ENCODE measurements around the gene GSN. TPM values are rescaled to one million over a fixed set of nuclear protein-coding genes. Genes with fewer than 3 reads are reported as not detected.

GSN gene
- total RNA-seq, 1 experiment from 2014 or later: 162 TPM

DNA sequence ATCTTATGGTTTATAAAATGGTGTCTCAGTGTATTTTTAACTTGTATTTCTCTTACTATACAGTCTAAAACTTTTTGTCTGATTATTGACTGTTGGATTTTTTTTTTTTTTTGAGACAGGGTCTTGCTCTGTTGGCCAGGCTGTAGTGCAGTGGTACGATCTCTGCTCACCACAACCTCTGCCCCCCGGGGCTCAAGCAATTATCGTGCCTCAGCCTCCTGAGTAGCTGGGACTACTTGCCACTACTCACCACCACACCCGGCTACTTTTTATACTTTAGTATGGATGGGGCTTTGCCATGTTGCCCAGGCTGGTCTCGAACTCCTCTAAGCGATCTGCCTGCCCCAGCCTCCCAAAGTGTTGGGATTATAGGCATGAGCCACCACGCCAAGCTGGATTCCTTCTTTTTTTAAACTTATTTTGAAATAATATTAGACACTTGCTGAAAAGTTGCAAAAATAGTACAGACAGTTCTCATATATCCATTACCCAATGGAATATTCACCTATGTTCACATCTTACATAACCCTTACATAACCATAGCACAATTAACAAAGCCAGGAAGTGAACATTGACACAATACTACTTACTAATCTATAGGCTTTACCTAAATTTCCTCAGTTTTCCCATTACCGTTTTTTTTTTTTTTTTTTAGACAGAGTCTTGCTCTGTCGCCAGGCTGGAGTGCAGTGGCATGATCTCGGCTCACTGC is 54.9 kb downstream of the GSN start:
- no peak for DNase-seq (ENCODE audit: low spot score)

DNA sequence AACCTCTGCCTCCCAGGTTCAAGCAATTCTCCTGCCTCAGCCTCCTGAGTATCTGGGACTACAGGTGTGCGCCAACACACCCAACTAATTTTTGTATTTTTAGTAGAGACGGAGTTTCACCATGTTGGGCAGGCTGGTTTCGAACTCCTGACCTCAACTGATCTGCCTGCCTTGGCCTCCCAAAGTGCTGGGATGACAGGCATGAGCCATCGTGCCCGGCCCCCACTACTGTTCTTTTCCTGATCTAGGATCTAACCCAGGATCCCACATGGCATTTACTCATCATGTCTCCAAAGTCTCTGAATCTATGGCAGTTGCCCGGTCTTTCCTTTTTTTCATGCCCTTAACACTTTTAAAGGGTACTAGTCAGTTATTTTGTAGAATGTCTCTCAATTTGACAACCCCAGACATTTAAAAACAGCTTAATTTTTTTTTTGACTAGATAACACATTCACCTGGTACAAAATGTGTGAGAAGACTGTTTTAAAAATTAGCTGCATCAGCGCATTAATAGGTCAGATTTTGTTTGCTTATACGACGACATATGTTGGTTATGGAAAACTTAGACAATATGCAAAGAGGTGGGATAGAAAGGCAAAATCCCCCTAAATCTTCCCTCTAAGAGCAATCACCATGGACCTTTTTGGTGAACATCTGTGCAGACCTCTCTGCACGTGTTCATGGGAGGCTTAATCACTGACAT is 55.6 kb downstream of the GSN start:
- DNase-seq (ENCODE audit: low spot score): no peak

DNA sequence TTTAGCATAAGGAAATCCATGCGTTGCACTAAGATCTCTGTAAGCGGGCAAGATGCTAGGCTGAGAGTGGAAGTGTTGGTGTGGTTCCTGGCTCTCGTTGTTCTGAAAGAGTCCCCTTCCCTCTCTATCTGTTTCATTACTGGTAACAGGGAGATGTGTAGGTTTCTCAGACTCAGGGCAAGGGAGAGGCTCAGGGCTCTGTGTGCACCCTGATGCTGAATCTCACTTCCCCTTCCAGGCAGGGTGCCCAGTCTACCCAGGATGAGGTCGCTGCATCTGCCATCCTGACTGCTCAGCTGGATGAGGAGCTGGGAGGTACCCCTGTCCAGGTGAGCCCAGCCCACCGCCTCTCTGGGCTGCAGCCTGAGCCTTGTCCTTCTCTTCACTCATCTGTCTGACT is 56.4 kb downstream of the GSN start:
- no peak for DNase-seq (ENCODE audit: low spot score)

DNA sequence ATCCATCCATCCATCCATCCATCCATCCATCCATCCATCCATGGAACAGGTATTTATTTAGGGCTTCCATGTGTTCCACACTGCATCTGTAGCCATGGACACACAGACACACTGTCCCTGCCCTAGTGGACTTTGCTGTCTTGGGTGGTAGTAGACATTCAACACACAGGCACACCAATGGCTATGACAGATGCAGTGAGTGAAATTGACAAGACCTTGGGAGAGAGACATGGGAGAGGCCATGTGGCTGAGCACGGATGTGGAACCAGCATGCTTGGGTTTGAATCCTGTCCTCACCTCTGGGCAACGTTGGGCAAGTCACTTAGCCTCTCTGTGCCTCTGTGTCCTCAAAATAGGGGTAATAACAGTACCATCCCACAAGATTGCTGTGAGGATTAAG is 56.8 kb downstream of the GSN start:
- DNase-seq (ENCODE audit: low spot score): no peak

DNA sequence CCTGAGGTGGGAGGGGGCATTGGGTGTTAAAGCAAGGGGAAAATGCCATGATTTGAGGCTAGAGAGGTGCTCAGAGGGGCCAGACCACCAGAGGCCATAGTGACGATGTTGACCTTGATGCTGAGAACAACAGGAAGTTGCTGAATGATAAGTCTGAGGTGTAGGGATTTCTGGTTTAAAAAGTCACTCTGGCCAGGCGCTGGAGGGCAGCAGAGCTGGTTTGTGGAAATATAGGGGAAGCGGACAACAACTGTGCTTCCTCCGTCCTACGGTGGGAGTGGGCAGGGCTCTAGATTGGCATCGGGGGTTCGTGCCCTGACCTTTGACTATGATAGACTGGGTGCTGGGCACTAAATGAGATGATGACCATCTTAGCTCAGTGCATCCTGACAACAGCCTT is 57.4 kb downstream of the GSN start:
- DNase-seq (ENCODE audit: low spot score): no peak

DNA sequence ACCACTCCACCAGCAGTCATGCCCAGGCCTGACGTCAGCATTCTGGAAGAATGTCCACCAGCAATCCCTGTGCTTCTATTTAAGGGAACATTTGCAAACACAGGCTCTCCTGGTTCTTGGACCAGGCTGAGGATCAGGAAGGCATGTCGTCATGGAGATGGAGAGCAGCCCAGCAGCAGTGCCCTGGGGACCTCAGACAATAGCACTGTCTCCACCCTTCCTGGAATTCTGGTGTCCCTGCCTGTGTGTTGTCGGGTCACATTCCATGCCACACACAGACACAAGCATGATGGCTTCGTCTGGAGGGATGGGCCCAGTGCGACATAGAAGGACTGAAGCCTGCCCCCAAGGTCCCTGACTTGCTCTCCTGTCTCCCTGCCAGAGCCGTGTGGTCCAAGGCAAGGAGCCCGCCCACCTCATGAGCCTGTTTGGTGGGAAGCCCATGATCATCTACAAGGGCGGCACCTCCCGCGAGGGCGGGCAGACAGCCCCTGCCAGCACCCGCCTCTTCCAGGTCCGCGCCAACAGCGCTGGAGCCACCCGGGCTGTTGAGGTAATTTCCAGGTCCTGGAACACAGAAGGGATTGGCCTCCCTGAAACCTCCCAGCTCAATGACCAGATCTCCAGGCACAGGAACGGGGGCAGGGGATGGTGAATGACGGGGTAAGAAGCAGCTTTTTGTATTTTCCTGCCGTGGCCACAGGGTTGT is 58.3 kb downstream of the GSN start:
- no peak for DNase-seq (ENCODE audit: low spot score)

DNA sequence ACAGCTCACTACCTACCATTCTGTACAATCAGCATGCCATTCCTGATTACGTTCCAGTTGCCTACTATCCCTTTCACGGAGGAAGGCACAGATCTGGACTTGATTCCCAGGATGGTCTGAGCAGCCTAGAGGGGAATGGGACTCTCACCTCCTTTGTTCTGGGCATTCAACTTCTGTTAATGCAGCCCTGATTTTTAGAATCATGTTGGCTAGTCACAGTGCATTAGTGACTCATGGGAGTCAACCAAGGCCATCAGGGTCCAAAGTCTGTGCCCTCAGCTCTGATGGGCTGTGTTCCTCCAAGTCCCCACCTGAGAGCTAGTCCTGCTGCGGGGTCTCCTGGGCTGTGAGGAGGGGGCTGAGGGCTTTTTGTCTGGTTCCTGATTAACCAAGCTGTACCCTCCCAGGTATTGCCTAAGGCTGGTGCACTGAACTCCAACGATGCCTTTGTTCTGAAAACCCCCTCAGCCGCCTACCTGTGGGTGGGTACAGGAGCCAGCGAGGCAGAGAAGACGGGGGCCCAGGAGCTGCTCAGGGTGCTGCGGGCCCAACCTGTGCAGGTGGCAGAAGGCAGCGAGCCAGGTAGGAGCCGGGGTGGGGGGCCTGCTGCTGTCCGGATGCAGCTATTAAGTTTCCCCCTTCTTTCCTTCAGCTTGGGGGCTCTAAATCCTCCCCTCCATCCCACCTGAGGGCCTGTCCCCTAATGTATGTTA is 59.1 kb downstream of the GSN start:
- DNase-seq (ENCODE audit: low spot score): no peak

DNA sequence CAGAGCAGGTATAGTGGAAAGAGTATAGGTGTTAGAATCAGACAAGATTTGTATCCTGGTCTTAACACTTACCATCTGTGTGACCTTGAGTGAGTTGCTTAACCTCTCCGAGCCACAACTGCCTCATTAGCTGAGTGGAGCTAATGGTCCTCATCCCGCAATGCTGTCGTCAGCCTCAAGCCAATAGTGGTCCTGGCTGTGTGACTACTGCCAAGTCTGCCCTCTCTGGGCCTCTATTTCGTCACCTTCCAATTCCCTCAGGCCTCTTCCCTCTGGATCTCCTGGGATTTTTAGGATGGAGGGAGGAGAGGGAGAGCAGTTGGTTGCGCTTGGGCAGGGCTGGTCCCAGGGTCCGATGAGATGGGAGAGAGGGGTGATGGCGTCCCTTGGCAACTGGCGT is 60.5 kb downstream of the GSN start:
- DNase-seq (ENCODE audit: low spot score): no peak

DNA sequence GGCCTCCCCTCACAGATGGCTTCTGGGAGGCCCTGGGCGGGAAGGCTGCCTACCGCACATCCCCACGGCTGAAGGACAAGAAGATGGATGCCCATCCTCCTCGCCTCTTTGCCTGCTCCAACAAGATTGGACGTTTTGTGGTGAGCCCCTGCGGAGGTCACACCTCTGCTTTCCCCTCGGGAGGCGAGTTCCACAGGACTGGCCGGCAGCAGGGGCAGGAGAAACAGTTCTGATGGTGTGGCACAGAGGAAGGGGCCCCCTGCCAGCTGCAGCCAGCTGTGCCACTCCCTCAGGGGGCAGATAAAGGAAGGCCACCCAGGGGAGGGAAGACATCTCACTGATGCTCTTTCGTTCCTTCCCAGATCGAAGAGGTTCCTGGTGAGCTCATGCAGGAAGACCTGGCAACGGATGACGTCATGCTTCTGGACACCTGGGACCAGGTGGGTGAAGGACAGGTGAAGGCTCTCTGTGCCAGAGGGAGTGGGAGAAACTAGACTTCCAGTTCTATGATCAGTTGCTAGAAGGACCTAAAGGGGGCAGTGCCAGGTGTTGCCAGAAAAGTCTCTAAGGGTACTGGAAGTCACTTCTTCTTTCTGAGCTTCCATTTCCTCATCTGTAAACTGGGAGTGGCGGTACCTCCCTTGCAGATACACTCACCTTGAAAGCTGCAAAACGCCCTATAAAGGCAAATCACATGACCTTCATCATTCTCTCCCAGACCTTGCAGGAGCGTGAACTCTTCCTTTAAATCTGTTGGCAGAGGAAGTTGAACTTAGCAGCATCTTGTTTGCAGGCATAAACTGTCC is 61.1 kb downstream of the GSN start:
- DNase-seq (ENCODE audit: low spot score): no peak

DNA sequence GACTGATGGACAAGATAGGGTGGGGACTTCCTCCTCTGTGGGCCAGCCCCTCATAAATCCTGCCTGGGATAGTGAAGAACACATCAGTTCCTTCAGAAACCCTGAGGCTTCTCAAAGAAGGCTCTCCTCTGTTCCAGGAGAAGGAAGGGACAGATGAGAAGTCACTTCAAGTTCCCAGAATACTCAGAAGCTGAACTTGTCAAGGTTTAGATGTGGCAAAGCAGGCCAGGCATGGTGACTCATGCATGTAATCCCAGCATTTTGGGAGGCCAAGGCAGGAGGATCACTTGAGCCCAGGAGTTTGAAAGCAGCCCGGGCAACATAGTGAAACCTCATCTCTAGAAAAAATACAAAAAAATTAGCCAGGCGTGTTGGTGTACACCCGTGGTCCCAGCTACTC is 63.6 kb downstream of the GSN start:
- no peak for DNase-seq (ENCODE audit: low spot score)

DNA sequence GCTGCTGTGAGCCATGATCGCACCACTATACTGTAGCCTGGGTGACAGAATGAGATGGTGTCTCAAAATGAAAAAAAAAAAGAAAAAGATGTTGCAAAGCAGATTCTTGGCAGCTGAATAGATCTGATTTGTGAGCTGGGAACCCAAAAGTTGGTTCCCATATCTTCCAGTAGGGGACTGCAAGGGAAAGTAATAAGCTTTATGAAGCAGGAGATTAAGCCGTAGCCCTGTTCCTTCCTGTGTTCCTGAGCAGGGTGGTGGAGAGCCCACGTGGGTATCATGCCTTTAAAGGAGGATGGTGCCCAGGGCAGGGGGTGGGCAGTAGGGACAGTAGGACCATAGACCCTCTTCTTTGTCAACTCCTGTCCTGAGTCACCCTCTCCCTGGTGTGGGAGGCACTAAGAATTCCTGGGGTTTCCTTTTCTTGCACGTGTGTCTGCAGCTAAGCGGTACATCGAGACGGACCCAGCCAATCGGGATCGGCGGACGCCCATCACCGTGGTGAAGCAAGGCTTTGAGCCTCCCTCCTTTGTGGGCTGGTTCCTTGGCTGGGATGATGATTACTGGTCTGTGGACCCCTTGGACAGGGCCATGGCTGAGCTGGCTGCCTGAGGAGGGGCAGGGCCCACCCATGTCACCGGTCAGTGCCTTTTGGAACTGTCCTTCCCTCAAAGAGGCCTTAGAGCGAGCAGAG is 64.2 kb downstream of the GSN start:
- DNase-seq (ENCODE audit: low spot score): no peak

DNA sequence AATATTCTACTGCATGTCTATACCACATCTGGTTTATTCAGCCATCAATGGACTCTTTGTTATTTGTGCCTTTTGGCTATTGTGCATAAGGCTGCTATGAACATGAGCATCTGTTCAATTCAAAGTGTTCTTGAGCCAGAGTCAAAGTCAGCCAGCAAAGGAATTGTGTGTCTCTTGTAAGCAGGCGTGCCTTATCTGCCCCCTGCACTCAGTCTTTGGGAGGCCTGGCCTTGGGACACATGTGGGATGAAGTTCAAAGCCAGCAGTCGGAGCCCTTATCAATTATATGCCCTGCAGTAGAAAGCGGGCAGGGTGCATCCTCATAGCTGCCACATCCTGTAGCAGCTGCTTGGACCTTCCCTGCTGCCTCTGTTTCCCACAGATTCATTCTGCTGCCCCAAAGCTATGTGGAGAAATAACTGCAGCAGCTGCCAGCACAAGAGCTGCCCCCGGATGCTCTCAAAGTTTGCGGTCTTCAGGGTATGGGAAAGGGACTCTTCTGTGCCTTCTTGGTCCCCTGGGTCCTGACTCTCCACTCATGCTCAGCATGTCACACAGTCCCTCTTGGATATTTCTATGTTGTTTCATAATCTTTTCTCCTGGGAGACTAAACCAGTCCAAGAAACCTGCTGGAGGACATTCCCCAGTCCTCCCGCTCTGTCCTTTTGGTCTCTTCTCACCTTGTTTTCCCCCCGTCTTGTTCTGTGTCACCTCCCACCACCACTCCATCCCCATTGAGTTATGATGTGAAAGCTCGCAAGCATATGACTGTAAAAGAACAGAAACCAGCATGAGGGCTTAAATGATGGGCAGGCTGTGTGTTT is 66.2 kb downstream of the GSN start:
- no peak for DNase-seq (ENCODE audit: low spot score)

DNA sequence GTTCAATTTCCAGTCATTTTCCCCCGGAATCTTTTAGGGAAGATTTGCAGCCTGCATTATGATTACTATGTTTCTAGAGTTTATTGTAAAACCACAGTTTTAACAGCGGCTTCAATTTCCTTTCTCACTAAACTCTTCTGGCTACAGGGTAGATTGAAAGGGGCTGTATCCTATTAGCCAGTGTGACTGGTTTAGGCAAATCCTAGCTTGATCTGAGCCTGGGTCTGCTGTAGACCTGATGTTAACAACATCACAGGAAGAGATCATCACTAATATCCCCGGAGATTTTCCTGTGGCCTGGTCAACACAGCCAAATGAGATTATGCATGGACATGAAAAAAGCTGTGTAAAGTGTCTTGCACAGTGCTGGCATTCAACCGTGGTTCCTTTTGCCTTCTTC is 68.7 kb downstream of the GSN start:
- no peak for DNase-seq (ENCODE audit: low spot score)

DNA sequence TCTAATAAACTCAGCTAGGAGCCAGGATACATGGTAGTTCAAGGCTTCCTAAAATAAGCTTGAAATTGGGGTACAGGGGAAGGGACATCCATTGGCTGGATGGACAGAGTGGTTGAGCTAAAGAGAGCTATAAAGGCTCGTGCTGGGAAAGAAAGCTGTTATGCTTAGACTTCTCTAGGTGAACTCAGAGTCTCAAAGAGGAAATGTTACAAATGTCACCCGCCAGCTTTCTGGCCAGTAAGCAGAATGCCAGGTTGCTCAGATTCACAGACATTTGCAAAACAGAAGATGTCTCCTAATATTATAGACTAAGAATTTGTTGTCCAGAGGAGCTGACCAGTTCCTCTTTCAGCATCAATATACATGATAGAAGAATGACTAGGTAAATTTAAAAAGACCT is 71.5 kb downstream of the GSN start:
- no peak for DNase-seq (ENCODE audit: low spot score)

DNA sequence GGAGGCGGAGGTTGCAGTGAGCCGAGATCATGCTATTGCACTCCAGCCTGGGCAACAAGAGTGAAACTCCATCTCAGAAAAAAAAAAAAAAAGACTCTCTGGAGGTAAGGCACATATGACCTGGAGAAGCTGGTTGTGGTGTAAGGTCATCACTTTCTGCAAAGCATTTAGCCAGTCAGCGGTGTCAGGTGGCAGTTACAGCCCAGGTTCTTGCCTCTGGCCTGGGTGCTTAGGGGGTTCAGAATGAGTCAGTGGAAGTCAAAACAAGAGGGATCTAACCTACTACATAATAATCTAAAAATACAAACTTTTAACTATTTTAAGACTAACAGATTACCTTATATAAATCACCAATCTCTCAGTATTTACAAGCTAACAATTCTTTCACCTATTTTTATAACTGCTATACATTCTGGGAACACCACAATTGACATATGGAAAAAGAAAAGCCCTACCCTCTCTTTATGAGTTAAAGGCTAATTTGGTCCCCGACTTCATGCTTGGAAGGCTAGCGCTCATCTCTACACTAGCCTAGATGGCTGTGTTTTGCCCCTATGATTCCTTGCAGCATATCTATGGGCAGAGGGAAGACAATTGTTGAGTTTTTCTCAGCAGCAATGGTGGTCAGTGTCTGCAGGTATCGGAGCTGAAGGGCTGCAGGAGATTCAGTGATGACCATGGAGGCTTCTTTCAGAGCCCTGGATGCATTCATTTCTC is 72.9 kb downstream of the GSN start:
- DNase-seq (ENCODE audit: low spot score): no peak

DNA sequence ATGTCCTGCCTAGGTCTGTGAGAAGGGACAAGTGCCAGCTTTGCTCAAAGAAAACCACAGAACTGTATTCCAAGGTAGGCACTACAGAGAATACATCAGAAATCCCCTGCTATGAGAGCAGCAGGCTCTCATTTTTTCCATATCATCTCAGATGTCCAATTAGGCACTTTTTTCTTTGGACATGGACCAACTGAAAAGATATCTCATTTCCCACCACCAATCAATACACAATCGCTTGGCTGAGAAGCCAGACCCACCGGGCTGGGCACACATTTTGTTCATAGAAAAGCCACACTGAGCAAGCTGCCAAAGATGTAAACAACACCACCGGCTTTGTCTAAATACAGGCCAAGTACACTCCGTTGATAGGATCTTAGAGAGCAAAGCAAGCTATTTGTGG is 76.2 kb downstream of the GSN start:
- DNase-seq (ENCODE audit: low spot score): no peak

DNA sequence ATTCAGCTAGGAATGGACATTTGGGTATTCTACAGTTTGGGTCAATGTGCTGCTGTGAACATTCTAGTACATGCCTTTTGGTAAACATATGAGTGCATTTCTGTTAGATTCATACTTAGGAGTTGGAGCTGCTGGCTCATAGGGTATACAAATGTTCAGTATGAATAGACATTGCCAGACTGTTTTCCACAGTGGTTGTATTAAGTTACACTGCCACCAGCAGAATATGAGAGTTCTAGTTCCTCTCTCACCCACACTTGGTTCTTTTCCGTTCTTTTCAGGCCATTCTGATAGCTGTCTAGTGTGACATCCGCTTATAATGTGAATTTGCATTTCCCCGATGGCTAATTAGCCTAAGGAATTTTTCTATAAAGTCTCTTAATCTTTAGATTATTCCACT is 77.1 kb downstream of the GSN start:
- no peak for DNase-seq (ENCODE audit: low spot score)

DNA sequence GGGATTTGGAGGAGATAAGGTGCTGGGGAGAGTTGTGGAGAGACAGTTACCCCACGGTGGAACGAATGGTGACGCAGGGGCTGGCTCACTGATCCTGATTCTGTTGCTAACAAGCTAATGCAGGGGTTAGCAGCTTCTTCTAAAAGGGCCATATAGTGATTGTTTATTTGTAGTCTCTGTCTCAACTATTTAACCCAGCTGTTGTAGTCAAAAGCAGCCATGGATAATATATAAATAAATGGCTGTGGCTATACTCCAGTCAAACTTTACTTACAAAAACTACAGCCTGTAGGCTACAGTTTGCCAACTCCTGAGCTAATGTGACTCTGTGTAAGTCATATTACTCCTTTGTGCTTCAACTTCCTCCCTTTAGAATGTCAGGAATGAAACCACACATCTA is 80.3 kb downstream of the GSN start:
- no peak for DNase-seq (ENCODE audit: low spot score)

DNA sequence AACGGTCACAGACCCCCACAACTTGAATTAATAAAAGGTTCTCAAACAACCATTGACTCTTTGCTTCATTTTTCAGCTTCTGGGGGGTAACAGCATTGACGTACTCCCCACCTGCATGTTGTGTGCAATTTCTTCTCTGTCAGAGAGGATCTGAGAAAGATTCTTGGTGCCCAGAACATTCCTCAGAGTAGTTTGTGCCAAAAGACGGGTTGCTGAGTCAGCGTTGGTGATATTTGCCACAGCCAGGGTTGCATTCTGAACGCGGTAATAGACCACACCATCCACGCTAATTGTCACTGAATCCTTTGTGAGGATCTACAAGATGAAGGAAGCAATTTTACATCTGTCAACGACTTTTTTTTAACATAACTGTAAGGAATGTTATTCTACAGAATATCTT is 81.0 kb downstream of the GSN start:
- no peak for DNase-seq (ENCODE audit: low spot score)
